Activated CD4-positive, alpha-beta T cell treated with anti-CD3 and anti-CD28 coated beads, Interleukin-2, amount 50 U/mL, for 16 hours (primary cell): ENCODE results near the gene PLEKHA8.

Source experiments
- DNase-seq: peaks from one replicate; pipeline ENCODE4 v3.0.0-alpha.2; 2020

PLEKHA8 gene

DNA sequence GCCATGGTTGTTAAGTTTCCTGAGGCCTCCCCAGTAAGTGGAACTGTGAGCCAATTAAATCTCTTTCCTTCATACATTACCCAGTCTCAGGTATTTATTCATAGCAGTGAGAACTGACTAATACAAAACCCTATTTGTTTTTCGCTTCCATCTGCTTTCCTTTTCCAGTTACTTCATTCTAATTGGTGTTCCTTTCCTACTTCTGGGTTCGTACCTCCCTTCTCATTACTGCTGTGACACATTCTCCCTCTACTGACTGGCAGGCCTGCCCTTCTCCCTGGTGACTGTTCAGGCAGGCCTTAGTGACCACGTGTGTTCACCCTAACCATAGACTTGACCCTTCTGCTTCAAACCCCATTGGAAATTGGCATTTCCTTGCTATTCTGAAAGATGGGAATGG lies 144.2 kb downstream of the PLEKHA8 start:
- no peak for DNase-seq

DNA sequence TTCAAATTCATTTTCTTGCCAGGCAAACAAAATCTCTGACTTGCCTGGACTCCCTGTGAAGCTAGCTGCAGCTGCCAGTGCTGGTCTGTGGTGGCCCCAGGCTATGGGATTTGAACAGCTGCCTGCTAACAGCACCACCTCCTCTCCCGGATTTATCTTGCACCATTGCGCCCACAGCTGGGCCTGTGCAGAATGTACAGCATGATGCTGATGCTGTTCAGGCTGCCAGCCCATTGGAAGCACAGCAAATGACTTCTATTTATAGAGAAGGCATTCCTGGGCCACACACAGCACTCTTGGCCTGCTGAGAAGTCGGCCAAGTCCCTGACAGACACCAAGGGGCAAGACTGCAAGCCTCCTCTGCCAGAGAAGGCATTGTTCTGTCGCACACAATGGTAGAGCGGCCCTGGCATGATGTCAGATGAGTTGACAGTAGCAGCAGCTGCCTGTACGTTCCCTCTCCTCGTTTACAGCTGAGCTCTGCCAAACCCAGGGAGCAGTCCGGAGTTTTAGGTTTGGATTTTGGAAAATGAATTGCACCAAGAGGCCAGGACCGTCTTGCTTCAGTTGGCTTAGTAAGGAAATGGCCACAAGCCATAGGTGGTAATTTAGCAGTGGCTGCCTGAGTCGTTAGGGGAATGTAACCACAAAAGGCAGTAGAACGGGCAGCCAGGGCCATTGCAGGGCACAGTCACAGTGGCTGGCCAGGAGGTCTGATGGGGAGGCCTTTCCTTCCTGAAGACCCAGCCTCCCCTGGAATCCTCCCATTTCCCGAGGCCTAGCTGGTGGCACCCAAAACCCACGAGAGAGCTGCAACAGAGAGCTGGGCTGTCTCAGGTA lies 145.1 kb downstream of the PLEKHA8 start:
- no peak for DNase-seq

DNA sequence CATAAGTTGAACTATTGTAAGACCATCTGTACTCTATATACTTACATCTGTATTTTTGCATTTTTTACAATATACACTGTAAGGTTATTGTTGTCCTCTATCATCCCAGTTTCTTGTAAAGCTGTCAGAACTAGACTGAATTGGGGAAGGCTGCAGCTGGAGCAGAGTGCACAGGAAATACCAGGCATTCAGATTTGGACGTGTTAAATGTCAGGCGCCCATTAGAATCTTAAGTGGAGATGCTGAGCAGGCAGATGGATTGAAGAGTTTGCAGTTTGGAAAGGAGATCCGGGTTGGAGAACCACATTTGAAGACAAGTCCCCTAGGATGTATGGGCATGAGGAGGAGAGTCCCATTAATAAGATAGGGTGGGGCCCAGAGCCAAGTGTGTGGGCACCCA lies 147.0 kb downstream of the PLEKHA8 start:
- no peak for DNase-seq

DNA sequence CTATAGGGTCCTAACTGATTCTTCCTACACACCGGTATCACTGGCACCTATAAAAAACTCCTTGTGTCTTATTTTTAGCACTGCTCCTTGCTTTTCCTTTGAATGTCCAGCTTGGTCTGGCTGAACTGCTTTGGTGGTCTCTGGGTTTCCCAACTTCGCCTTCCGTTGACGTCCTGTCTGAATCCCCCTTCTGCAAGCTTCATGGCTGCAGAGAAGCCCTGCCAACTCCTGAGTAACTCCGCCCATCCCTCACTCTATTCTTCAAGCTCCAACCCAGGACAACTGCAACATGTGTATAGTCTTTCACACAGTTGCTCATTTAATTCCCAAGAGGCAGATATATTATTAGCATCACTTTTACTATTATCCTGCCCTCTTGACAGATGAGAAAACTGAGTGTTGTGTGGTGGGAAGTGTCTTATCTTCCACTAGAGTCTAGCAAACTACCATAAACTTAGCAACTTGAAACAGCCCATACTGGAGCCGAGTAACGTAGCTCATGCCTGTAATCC lies 147.5 kb downstream of the PLEKHA8 start:
- no peak for DNase-seq

DNA sequence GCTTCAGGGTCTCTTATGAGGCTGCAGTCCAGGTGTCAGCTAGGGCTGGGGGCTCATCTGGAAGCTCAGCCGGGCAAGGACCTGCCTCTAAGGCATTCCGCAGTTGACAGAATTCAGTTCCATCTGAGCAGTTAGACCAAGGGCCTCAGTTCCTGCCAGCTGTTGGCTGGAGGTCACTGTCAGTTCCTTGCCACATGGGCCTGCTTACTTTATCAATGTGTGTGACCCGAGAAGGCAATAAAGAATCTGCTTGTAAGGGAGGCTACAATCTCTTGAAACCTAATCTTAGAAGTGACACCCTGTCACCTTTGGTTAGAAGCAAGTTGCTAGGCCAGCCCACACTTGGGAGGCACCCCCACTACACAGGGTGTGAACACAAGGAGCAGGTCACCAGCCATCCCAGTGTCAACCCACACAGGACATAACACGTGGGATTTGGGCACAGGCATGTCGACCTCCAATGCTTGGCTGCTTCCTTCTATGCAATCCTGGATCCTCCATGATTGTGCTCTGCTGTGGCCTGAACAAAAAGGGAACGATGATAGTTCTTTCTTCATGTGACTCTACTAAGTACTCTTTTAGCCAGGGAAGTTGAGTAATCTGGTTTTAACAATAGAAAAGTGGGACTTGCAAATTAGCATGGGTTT lies 148.4 kb downstream of the PLEKHA8 start:
- no peak for DNase-seq

DNA sequence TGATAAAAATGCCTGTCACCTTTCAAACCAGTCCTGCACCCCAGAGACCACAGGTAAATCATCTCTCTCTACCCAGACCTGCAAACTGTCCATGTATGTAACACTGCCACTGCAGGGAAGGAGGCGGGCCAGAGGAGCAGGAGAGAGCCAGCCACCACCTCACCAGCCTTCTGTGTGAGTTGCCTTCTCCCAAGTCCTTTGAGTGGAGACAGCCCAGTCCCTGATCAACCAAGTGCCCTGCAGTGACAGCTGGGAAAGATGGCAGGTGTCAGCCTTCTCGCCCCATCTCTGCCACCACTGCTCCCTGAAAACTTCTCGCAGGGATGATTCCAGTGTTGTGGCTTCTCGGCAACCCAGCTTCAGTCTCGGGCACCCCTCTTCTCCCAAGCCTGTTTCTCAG lies 149.0 kb downstream of the PLEKHA8 start:
- DNase-seq: no peak

DNA sequence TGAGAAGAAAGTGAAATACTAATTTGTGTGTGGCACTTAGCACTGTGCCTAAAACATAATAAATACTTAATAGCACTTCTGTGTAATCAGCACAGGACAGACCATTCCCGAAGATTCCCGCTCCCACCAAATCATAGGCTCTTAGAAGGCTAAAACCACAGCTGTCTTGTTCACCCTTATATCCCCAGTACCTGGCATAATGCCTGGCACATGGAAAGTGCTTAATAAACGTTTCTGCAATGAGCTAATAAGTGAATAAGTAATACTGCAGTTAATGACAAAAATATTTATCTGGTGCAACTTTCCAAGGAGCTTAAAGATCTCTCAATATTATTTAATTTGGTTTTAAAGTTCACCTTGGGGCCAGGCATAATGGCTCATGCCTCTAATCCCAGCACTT lies 149.8 kb downstream of the PLEKHA8 start:
- DNase-seq: no peak

DNA sequence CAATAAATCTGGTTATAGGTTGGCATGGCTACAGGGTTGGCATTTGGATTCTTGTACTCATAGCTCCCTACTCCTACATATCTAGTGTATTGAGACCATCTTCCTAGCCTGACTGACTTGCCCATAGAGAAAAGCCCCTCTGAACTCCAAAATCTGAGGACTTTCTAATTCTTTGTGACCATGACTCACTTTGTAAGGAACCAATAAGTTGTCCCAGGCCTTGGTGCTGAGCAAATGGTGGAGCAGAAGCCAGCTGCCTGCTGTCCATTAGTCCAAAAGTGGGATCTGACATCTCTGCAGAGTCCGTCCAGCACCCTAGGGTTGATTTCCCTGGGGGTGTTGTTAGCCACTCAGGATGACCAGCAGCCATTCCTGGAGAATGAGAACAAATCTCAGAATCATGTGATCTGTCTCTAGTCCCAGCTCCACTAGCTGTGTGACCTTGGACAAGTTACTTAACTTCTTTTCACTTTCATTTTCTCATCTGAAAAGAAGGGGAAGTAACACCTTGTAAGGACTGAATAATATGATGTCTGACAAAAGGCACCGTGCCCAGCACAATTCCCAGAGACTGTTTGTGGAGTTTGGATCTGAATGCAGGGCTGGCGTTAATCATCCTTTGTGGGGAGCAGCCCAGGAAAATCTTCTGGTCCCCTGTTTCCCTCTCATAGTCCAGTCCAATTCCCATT lies 150.7 kb downstream of the PLEKHA8 start:
- DNase-seq: no peak
